K562 (cell line): ENCODE data around the gene HRH1. TPM values are rescaled to one million over a fixed set of nuclear protein-coding genes. Genes with fewer than 3 reads are reported as not detected.

Experiments
- ADNP ChIP-seq: fragments of 200-800 bp; sonication (Bioruptor generic); IDR thresholded peaks from 2 replicates; pipeline ENCODE4 v1.6.1; 2016; ENCODE audit warnings: missing genetic modification characterization, missing compliant biosample characterization
- ATF7 ChIP-seq: fragments of 450-650 bp; IDR thresholded peaks from 2 replicates; pipeline ENCODE4 v1.7.1; 2014; ENCODE audit warnings: mild to moderate bottlenecking, moderate library complexity
- CEBPB ChIP-seq: fragments of 450-650 bp; IDR thresholded peaks from 2 replicates; pipeline ENCODE4 v1.6.1; 2016; ENCODE audit warnings: missing genetic modification characterization, missing compliant biosample characterization
- KLF1 ChIP-seq: fragments of 450-650 bp; IDR thresholded peaks from 2 replicates; pipeline ENCODE4 v1.6.1; 2016; ENCODE audit warnings: missing genetic modification characterization, missing compliant biosample characterization
- RAD21 ChIP-seq, 2 experiments: fragments of 250-450 bp in 1 of 2; fragments of 450-650 bp in 1 of 2; sonication (Bioruptor Pico) in 1 of 2; formaldehyde crosslinking in 1 of 2; IDR thresholded peaks in 1 of 2; conservative IDR thresholded peaks in 1 of 2; 2 replicates each; pipeline versions ENCODE4 v1.4.0 to v1.8.0; 2020 to 2022; ENCODE audit warnings: mild to moderate bottlenecking in 2 of 2, moderate library complexity in 1 of 2
- SPI1 ChIP-seq: IDR thresholded peaks from 2 replicates; pipeline ENCODE4 v1.6.1; 2011; ENCODE audit warnings: low read depth, low read length, control low read depth, borderline replicate concordance
- TGIF2 ChIP-seq: sonication (generic); formaldehyde crosslinking; IDR thresholded peaks from 2 replicates; pipeline ENCODE4 v1.8.1; 2022; ENCODE audit warnings: mild to moderate bottlenecking, missing genetic modification reagents, moderate library complexity
- TRIM28 ChIP-seq: fragments of 450-650 bp; IDR thresholded peaks from 2 replicates; pipeline ENCODE4 v1.6.1; 2017
- ZBTB8A ChIP-seq: fragments of 450-650 bp; IDR thresholded peaks from 2 replicates; pipeline ENCODE4 v1.6.1; 2018; ENCODE audit warnings: mild to moderate bottlenecking, moderate library complexity; ENCODE audit not compliant: partially characterized antibody
- ZNF174 ChIP-seq: fragments of 250-450 bp; sonication (Bioruptor Pico); IDR thresholded peaks from 2 replicates; pipeline ENCODE4 v1.4.0; 2020; ENCODE audit warnings: mild to moderate bottlenecking
- ZNF253 ChIP-seq: fragments of 250-450 bp; sonication (Bioruptor Pico); conservative IDR thresholded peaks from 2 replicates; pipeline ENCODE4 v1.6.1; 2021; ENCODE audit warnings: mild to moderate bottlenecking
- ZNF77 ChIP-seq: fragments of 250-450 bp; sonication (Bioruptor Pico); IDR thresholded peaks from 2 replicates; pipeline ENCODE4 v1.5.0; 2020
- polyA plus RNA-seq, 8 experiments: library from polyadenylated mRNA; depleted of rRNA in 4 of 8; stranded (reverse) in 5 of 8; unstranded in 3 of 8; fragments of >200 nt; fragmentation: Nextera tagmentation in 2 of 8; fragmentation: Illumina TruSeq in 1 of 8; extraction: Ambion mirVana in 2 of 8; extraction: Trizol in 1 of 8; gene quantifications; 2 replicates each; pipeline versions ENCODE4 v1.2.1 to v1.2.3, GENCODE V29; 2011 to 2014; ENCODE audit warnings: inconsistent platforms in 1 of 8, missing spikeins in 1 of 8
- total RNA-seq, 7 experiments: library from RNA; depleted of rRNA in 6 of 7; stranded (reverse); fragments of >200 nt in 6 of 7; fragmentation: Illumina TruSeq in 2 of 7; extraction: Trizol in 2 of 7; gene quantifications; 2 replicates each; pipeline versions ENCODE4 v1.2.1 to v1.2.3, GENCODE V29; 2011 to 2021; ENCODE audit warnings: low replicate concordance in 1 of 7
- TF ChIP-seq, protein P1 (sequence below), 3 experiments: IDR thresholded peaks in 2 of 3; conservative IDR thresholded peaks in 1 of 3; 2 replicates each; pipeline ENCODE4 v1.5.1; 2011 to 2012; ENCODE audit warnings: low read length in 3 of 3, mild to moderate bottlenecking in 3 of 3, control low read depth in 2 of 3, improper control_type of control experiment in 1 of 3, inconsistent platforms in 1 of 3, low read depth in 1 of 3, mixed read lengths in 1 of 3, moderate library complexity in 1 of 3; ENCODE audit not compliant: insufficient read depth in 2 of 3
- TF ChIP-seq, protein P2 (sequence below), 2 experiments: fragments of 450-650 bp; formaldehyde crosslinking in 1 of 2; IDR thresholded peaks; 2 replicates each; pipeline versions ENCODE4 v1.4.0 to v1.6.1; 2014 to 2020; ENCODE audit warnings: mild to moderate bottlenecking in 2 of 2, borderline replicate concordance in 1 of 2, low read depth in 1 of 2
- TF ChIP-seq, protein P3 (sequence below): fragments of 250-450 bp; sonication (Bioruptor Pico); IDR thresholded peaks from 2 replicates; pipeline ENCODE4 v1.5.0; 2021
- TF ChIP-seq, protein P4 (sequence below): fragments of 250-450 bp; sonication (Bioruptor Pico); IDR thresholded peaks from 2 replicates; pipeline ENCODE4 v1.6.1; 2021; ENCODE audit warnings: mild to moderate bottlenecking

Gene HRH1
- total and polyA plus RNA-seq, 9 of the 15 experiments (the other 6 are each of a cell fraction or from before 2014, with no cell fraction given): 0.03 to 0.15 (median 0.06) TPM; not detected in 1

DNA sequence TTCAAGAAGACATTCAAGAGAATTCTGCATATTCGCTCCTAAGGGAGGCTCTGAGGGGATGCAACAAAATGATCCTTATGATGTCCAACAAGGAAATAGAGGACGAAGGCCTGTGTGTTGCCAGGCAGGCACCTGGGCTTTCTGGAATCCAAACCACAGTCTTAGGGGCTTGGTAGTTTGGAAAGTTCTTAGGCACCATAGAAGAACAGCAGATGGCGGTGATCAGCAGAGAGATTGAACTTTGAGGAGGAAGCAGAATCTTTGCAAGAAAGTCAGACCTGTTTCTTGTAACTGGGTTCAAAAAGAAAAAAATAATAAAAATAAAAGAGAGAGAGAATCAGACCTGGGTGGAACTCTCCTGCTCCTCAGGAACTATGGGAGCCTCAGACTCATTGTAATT lies 106.2 kb downstream of the HRH1 start (continued):
- TF ChIP-seq, protein P1, sequence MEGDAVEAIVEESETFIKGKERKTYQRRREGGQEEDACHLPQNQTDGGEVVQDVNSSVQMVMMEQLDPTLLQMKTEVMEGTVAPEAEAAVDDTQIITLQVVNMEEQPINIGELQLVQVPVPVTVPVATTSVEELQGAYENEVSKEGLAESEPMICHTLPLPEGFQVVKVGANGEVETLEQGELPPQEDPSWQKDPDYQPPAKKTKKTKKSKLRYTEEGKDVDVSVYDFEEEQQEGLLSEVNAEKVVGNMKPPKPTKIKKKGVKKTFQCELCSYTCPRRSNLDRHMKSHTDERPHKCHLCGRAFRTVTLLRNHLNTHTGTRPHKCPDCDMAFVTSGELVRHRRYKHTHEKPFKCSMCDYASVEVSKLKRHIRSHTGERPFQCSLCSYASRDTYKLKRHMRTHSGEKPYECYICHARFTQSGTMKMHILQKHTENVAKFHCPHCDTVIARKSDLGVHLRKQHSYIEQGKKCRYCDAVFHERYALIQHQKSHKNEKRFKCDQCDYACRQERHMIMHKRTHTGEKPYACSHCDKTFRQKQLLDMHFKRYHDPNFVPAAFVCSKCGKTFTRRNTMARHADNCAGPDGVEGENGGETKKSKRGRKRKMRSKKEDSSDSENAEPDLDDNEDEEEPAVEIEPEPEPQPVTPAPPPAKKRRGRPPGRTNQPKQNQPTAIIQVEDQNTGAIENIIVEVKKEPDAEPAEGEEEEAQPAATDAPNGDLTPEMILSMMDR (IDR thresholded peaks at IDR 0.05 in 2 of 3, conservative IDR thresholded peaks at IDR 0.05 in 1 of 3; ENCODE audit: insufficient read depth in 2 of 3, low read depth in 1 of 3, low read length in 3 of 3): peak; percentile 28 to 50 (median 35); a peak in 4 of 6 replicates
- TF ChIP-seq, protein P2, sequence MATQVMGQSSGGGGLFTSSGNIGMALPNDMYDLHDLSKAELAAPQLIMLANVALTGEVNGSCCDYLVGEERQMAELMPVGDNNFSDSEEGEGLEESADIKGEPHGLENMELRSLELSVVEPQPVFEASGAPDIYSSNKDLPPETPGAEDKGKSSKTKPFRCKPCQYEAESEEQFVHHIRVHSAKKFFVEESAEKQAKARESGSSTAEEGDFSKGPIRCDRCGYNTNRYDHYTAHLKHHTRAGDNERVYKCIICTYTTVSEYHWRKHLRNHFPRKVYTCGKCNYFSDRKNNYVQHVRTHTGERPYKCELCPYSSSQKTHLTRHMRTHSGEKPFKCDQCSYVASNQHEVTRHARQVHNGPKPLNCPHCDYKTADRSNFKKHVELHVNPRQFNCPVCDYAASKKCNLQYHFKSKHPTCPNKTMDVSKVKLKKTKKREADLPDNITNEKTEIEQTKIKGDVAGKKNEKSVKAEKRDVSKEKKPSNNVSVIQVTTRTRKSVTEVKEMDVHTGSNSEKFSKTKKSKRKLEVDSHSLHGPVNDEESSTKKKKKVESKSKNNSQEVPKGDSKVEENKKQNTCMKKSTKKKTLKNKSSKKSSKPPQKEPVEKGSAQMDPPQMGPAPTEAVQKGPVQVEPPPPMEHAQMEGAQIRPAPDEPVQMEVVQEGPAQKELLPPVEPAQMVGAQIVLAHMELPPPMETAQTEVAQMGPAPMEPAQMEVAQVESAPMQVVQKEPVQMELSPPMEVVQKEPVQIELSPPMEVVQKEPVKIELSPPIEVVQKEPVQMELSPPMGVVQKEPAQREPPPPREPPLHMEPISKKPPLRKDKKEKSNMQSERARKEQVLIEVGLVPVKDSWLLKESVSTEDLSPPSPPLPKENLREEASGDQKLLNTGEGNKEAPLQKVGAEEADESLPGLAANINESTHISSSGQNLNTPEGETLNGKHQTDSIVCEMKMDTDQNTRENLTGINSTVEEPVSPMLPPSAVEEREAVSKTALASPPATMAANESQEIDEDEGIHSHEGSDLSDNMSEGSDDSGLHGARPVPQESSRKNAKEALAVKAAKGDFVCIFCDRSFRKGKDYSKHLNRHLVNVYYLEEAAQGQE (IDR thresholded peaks at IDR 0.05; ENCODE audit: borderline replicate concordance): peak; percentile 20; the same call in 1 of the 2 replicates
- TF ChIP-seq, protein P2 (CRISPR knock-in tag; IDR thresholded peaks at IDR 0.05; ENCODE audit: low read depth): no peak
- TF ChIP-seq ZNF77 (no peak), SPI1 (no peak), CEBPB (tag) (no peak), TGIF2 (CRISPR knock-in tag) (no peak), ATF7 (no peak), ADNP (no peak), KLF1 (tag) (no peak), RAD21 (CRISPR knock-in tag; conservative IDR thresholded peaks at IDR 0.05 in 1 of 2, IDR thresholded peaks at IDR 0.05 in 1 of 2) (peak; percentile 41 to 68), ZBTB8A (no peak), ZNF253 (CRISPR knock-in tag) (no peak), ZNF174 (CRISPR knock-in tag) (no peak), TRIM28 (no peak)
- TF ChIP-seq, protein P3, sequence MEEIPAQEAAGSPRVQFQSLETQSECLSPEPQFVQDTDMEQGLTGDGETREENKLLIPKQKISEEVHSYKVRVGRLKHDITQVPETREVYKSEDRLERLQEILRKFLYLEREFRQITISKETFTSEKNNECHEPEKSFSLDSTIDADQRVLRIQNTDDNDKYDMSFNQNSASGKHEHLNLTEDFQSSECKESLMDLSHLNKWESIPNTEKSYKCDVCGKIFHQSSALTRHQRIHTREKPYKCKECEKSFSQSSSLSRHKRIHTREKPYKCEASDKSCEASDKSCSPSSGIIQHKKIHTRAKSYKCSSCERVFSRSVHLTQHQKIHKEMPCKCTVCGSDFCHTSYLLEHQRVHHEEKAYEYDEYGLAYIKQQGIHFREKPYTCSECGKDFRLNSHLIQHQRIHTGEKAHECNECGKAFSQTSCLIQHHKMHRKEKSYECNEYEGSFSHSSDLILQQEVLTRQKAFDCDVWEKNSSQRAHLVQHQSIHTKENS (CRISPR knock-in tag): no peak
- TF ChIP-seq, protein P4, sequence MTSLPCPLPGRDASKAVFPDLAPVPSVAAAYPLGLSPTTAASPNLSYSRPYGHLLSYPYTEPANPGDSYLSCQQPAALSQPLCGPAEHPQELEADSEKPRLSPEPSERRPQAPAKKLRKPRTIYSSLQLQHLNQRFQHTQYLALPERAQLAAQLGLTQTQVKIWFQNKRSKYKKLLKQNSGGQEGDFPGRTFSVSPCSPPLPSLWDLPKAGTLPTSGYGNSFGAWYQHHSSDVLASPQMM: no peak
